ENCODE results near the gene DAD1. TPM values are rescaled to one million over a fixed set of nuclear protein-coding genes. Genes with fewer than 3 reads are reported as not detected.

The DAD1 gene
- total RNA-seq, 1 experiment from 2014 or later = 258 TPM

DNA sequence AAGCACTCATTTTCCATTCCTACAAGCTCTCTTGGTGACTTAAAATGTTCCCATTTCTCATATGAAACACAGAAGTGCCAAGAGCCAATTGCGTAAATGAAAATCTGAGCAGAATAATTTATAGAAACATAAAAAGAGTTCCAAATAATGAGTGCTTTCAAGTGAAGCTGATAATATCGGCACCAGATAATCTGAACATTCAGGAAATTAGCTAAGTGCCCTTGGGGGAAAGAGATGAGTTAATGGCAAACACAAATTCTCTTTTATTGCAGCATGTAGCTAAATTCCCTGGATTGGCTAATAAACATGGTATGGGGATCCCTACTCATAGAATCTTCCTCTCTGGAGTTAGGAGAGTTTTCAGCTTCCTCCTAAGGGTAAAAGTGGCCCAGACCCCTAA is 46.7 kb downstream of the DAD1 start:
- Histone ChIP-seq H3F3A (ENCODE audit: low read length, unreplicated experiment) (no peaks in the 10 kb centered on the region), H3K9ac (ENCODE audit: low read length) (no peak overlapping the region), H3K27me3 (ENCODE audit: low read length) (no peaks in the 10 kb centered on the region), H3K4me2 (ENCODE audit: low read length) (no peak overlapping the region), H4K20me1 (ENCODE audit: low read length) (no peaks in the 10 kb centered on the region), H3K9me2 (replicated peaks; ENCODE audit: low read length) (no peaks in the 10 kb centered on the region), H3K9me3 (ENCODE audit: low read length) (no peaks in the 10 kb centered on the region), H3K27ac (ENCODE audit: low read length) (no peak overlapping the region), H3K36me3 (ENCODE audit: low read depth, low read length) (no peaks in the 10 kb centered on the region), H3K79me2 (ENCODE audit: low read length) (no peaks in the 10 kb centered on the region), H2AFZ (ENCODE audit: low read length) (no peak overlapping the region), H3K4me1 (ENCODE audit: insufficient read depth, low read length) (peaks cover 29% of the 10 kb centered on the region), H3K4me3 (ENCODE audit: low read length) (no peak overlapping the region)
- no peak for ATAC-seq
- POLR2A ChIA-PET (ENCODE audit: unreplicated experiment) = no interaction called here
- CTCF ChIA-PET = no interaction called here
- TF ChIP-seq CTCF (conservative IDR thresholded peaks at IDR 0.05; ENCODE audit: low read depth, low read length) = no peak
- no peak for TF ChIP-seq EZH2phosphoT487 (IDR thresholded peaks at IDR 0.05; ENCODE audit: borderline replicate concordance, low read length)
- BruUV-seq (replicated peaks) = no TSS peak
- intact Hi-C loops (cut with micrococcal nuclease) = no loop called here
- DNase-seq = peak; percentile 24

GRCh38 chr14:22541721-22542120 is 47.3 kb downstream of the DAD1 start:
- intact Hi-C loops (cut with micrococcal nuclease) = no loop called here
- H3K9me3 ChIP-seq (ENCODE audit: low read length) = no peaks in the 10 kb centered on the region
- H3K4me3 ChIP-seq (ENCODE audit: low read length) = no peak overlapping the region
- no peaks in the 10 kb centered on the region for H4K20me1 ChIP-seq (ENCODE audit: low read length)
- no peak for ATAC-seq
- no peak overlapping the region for H2AFZ ChIP-seq (ENCODE audit: low read length)
- no peaks in the 10 kb centered on the region for H3K36me3 ChIP-seq (ENCODE audit: low read depth, low read length)
- TF ChIP-seq CTCF (conservative IDR thresholded peaks at IDR 0.05; ENCODE audit: low read depth, low read length) (no peak), EZH2phosphoT487 (IDR thresholded peaks at IDR 0.05; ENCODE audit: borderline replicate concordance, low read length) (no peak), EZH2 (IDR thresholded peaks at IDR 0.05; ENCODE audit: low read length, unreplicated experiment) (no peak)
- no peak overlapping the region for H3K4me2 ChIP-seq (ENCODE audit: low read length)
- no peaks in the 10 kb centered on the region for H3K27me3 ChIP-seq (ENCODE audit: low read length)
- BruUV-seq (replicated peaks) = no TSS peak
- no peaks in the 10 kb centered on the region for H3K9me2 ChIP-seq (replicated peaks; ENCODE audit: low read length)
- no peak for DNase-seq
- no peak overlapping the region for H3K9ac ChIP-seq (ENCODE audit: low read length)
- no peaks in the 10 kb centered on the region for H3F3A ChIP-seq (ENCODE audit: low read length, unreplicated experiment)
- ChIA-PET CTCF (no interaction called here), POLR2A (ENCODE audit: unreplicated experiment) (no interaction called here)
- no peak overlapping the region for H3K27ac ChIP-seq (ENCODE audit: low read length)
- peaks cover 29% of the 10 kb centered on the region for H3K4me1 ChIP-seq (ENCODE audit: insufficient read depth, low read length)
- no peaks in the 10 kb centered on the region for H3K79me2 ChIP-seq (ENCODE audit: low read length)

DNA sequence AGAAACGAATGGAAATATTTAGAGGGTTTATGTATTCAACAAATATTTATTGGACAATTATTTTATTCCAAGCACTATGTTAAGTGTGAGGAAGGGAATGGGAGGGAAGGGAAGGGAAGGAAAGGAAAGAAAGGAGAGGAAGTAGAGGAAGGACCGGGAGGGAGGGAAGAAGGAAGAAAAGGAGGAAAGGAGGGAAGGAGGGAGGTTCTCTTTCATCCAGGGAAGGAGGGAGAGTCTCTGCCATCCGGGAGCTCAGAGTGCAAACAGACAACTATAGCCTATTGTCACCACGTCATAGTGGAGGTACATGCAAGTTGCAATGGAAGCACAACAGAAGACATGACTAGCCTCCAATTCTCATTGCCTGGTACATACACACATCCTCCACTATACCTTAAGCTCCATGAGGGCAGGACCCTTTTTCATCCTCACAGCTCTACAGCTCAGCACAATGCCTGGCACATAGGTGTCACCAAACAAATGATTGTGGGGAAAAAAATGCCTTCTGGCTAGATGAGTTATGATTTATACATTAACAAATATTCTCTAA is 48.1 kb downstream of the DAD1 start:
- H3K27me3 ChIP-seq (ENCODE audit: low read length) = no peaks in the 10 kb centered on the region
- no peaks in the 10 kb centered on the region for H3K36me3 ChIP-seq (ENCODE audit: low read depth, low read length)
- DNase-seq = no peak
- H3K4me1 ChIP-seq (ENCODE audit: insufficient read depth, low read length) = peaks cover 26% of the 10 kb centered on the region
- no peaks in the 10 kb centered on the region for H3K9me2 ChIP-seq (replicated peaks; ENCODE audit: low read length)
- H2AFZ ChIP-seq (ENCODE audit: low read length) = no peak overlapping the region
- no peaks in the 10 kb centered on the region for H4K20me1 ChIP-seq (ENCODE audit: low read length)
- ChIA-PET POLR2A (ENCODE audit: unreplicated experiment) (no interaction called here), CTCF (no interaction called here)
- no peak overlapping the region for H3K9ac ChIP-seq (ENCODE audit: low read length)
- H3K4me3 ChIP-seq (ENCODE audit: low read length) = no peak overlapping the region
- TF ChIP-seq CTCF (conservative IDR thresholded peaks at IDR 0.05; ENCODE audit: low read depth, low read length) (no peak), EZH2 (IDR thresholded peaks at IDR 0.05; ENCODE audit: low read length, unreplicated experiment) (no peak), EZH2phosphoT487 (IDR thresholded peaks at IDR 0.05; ENCODE audit: borderline replicate concordance, low read length) (no peak)
- intact Hi-C loops (cut with micrococcal nuclease) = no loop called here
- no peaks in the 10 kb centered on the region for H3K79me2 ChIP-seq (ENCODE audit: low read length)
- no peaks in the 10 kb centered on the region for H3F3A ChIP-seq (ENCODE audit: low read length, unreplicated experiment)
- no peak for ATAC-seq
- H3K27ac ChIP-seq (ENCODE audit: low read length) = no peak overlapping the region
- BruUV-seq (replicated peaks) = no TSS peak
- no peaks in the 10 kb centered on the region for H3K9me3 ChIP-seq (ENCODE audit: low read length)
- H3K4me2 ChIP-seq (ENCODE audit: low read length) = no peak overlapping the region
